GM21529 (cell line): ENCODE measurements around the gene AREL1.
A peak's percentile ranks its signal among the peaks of the same experiment; 100 is the strongest.
"Not testable (repeated sequence)": the region's sequence is repeated elsewhere in the genome, so short reads cannot be mapped to it uniquely, and the experiment has no call there.

Experiments used
- ATAC-seq: cut with Tn5 transposase; IDR thresholded peaks from one replicate; pipeline ENCODE4 v1.9.1; 2021; ENCODE audit not compliant: unreplicated experiment

The AREL1 gene

GRCh38 chr14:74712499-74713394 is at the start of gene AREL1, which contains the start of gene FCF1:
TSS of gene AREL1 (minus strand) at chr14:74713080. CDS start at chr14:74685615, 27,465 bp downstream.
TSS of gene FCF1 (plus strand) at chr14:74713144. CDS start at chr14:74713198, 54 bp downstream.
- peak; percentile 98 for ATAC-seq

- ATAC-seq: not testable (repeated sequence)
Measured at GRCh38 chr14:74758505-74758904, 45.6 kb upstream of the AREL1 start.

- ATAC-seq: no peak
Measured at GRCh38 chr14:74756326-74756725, 43.4 kb upstream of the AREL1 start.

DNA sequence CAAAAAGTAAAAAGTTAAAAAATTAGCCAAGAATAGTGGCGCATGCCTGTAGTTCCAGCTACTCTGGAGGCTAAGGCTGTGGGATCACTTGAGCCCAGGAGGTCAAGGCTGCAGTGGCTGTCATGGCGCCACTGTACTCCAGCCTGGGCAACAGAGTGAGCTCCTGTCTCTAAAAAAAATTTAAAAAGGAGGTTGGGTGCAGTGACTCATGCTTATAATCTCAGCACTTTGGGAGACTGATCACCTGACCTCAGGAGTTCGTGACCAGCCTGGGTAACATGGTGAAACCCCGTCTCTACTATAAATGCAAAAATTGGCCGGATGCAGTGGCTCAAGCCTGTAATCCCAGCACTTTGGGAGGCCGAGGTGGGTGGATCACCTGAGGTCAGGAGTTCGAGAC is 42.0 kb upstream of the AREL1 start:
- no peak for ATAC-seq

GRCh38 chr14:74754157-74754556 is 41.3 kb upstream of the AREL1 start:
- no peak for ATAC-seq

GRCh38 chr14:74747237-74747636 is 34.4 kb upstream of the AREL1 start:
- no peak for ATAC-seq

GRCh38 chr14:74739293-74740030 is 26.6 kb upstream of the AREL1 start:
- ATAC-seq: no peak

DNA sequence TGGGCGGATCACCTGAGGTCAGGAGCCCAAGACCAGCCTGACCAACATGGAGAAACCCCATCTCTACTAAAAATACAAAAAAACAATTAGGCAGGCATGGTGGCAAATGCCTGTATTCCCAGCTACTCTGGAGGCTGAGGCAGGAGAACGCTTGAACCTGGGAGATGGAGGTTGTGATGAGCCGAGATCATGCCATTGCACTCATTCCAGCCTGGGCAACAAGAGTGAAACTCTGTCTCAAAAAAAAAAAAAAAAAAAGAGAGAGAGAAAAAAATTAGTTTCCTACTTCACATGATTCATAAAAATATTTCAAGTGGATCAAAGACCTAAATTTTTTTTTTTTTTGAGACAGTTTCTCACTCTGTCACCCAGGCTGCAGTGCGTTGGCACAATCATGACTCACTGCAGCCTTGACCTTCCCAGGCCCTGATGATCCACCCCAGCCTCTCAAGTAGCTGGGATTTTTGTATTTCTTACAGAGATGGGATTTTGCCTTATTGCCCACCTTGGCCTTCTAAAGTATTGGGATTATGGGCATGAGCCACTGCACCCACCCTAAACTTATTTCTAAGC is 25.0 kb upstream of the AREL1 start:
- ATAC-seq: no peak

DNA sequence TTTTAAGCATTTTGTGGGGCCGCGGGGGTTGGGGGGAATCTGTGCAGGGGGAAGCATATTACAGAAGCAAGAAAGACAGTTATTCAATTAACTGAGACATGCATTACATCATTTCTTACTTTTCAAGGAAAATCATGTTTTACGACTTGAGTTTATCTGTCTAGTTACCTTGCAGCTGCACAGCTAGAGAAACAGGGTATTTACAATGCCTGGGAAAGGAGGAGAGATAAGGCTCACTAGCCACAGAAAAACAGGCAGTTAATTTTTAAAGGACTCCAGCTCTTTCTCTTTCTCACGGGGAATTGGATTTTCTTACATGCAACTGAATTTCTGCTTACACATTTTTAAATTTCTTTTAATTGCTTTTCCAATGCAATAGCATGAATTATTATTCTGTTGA is 22.2 kb upstream of the AREL1 start:
- ATAC-seq: no peak

GRCh38 chr14:74733221-74733620 is 20.3 kb upstream of the AREL1 start:
- no peak for ATAC-seq

GRCh38 chr14:74732387-74732786 is 19.5 kb upstream of the AREL1 start:
- no peak for ATAC-seq

GRCh38 chr14:74723134-74723533 is 10.3 kb upstream of the AREL1 start:
- ATAC-seq: no peak

GRCh38 chr14:74720526-74720925 is 7.6 kb upstream of the AREL1 start:
- ATAC-seq: no peak

GRCh38 chr14:74713395-74713735 is 485 bp upstream of the AREL1 start:
- no peak for ATAC-seq

DNA sequence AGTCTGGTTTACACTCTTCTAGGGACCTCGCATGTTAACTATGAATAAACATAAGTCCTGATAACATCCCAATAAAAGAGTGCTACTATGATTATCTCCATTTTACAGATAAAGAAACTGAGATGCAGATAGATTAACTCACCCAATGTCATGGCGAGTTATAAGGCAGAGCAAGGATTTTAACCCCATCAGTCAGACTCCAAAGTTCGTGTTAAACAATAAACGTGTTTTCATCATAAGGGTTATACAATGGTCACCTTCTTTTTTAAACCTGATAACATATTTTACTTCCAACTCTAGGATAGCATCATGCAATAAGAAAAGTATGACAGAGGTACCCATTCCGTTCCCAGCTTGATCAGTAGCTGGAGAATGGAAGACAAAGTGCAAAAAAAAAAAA is 1.2 kb downstream of the AREL1 start:
- no peak for ATAC-seq

GRCh38 chr14:74710480-74710879 is 2.4 kb downstream of the AREL1 start:
- ATAC-seq: no peak

DNA sequence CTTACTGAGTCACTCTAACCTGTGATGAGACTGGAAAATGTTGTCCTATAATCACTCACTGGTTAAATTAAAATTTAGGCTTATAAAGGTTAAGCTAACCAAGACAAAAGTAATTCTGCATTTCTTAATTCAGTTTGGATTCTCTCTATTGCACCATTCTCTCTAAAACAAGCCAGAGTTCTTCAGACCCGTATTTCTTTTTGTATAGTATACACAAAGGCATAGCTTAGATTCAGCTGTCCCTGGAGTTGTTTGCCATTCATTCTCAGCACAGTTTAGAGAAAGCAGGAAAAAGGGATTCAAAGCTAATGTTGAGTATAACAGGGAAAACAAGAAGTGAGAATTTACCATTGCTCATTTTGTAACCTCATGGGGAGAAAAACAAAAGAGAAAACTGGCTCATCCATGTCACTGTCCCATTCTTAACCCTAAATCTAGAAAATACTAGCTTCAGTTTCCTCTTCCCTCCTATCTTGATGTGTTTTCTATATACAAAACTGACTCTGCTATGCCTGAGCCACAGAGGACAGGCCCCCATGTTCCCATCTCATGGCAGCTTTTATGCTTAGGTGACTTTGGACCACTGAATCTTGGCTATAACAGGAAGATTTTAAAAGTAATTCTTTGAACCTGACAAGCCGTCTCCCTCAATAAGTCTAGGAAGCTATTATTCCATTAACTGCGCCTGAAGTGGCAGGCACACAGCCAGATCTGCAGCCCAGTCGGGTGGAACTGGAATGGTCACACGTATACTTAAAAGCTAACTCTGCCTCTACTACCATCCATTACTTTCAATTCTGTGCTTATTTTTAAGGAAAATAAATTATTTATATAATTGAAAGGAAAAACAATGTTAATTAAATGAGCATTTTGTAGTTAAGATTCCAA is 7.0 kb downstream of the AREL1 start:
- no peak for ATAC-seq

DNA sequence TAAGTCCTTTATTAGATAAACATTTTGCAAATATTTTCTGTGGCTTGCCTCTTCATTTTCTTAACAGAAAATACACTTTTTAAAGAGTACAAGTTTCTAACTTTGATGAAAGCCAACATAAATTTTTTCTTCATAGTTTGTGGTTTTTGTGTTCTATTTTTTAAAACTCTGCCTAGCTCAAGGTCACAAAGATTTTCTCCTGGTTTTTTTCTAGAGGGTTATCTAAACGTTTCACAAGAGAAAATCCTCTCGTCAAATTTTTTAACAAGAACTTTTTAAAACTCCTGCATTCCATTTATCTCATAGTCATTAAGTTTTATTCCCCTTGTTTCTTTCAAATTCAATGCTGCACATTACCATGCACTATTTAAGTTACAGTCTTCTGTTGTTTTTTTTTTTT is 8.2 kb downstream of the AREL1 start:
- ATAC-seq: no peak

DNA sequence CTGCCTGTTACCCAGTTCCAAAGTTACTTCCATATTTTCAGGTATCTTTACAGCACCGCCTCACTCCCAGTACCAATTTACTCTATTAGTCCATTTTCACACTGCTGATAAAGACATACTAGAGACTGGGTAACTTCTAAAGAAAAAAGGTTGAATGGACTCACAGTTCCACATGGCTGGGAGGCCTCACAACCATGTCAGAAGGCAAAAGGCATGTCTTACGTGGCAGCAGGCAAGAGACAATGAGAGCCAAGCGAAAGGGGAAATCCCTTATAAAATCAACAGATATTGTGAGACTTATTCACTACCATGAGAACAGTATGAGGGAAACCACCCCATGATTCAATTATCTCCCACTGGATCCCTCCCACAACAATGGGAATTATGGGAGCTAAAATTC is 9.8 kb downstream of the AREL1 start:
- ATAC-seq: no peak

DNA sequence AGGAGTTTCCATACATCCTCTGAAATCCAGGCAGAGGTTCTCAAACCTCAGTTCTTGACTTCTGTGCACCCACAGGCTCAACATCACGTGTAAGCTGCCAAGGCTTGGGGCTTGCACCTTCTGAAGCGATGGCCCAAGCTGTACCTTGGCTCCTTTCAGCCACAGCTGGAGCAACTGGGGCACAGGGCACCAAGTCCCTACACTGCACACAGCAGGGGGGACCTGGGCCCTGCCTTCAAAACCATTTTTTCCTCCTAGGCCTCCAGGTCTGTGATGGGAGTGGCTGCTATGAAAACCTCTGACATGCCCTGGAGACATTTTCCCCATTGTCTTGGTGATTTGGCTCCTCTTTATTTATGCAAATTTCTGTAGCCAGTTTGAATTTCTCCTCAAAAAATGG is 10.6 kb downstream of the AREL1 start:
- ATAC-seq: no peak

DNA sequence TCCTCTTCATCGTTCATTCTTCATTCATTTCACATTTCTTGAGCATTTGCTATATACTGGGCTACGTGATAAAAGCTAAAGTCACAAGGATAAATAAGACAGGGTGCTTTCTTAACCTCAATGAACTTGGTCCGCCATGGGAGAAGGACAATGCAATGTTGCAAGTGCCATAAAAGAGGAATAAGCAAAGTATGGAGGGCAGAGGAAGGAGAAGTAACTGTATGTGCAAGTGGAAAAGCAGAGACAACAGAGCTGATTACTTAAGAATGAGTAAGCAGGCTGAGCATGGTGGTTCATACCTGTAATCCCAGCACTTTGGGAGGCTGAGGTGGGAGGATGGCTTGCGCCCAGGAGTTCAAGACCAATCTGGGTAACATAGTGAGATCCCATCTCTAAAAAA is 14.4 kb downstream of the AREL1 start:
- ATAC-seq: no peak
